HTERT RPE-1 (cell line): ENCODE results near the gene VGF.
"Not testable (repeated sequence)": the region's sequence is repeated elsewhere in the genome, so short reads cannot be mapped to it uniquely, and the experiment has no call there.

ENCODE experiments used
- in situ Hi-C: fragments of 300-500 bp; cut with MboI; formaldehyde crosslinking; loops from 4 replicates; pipeline ENCODE4 v1.14.3; 2020; ENCODE audit warnings: low sequenced_read_pairs

The VGF gene

DNA sequence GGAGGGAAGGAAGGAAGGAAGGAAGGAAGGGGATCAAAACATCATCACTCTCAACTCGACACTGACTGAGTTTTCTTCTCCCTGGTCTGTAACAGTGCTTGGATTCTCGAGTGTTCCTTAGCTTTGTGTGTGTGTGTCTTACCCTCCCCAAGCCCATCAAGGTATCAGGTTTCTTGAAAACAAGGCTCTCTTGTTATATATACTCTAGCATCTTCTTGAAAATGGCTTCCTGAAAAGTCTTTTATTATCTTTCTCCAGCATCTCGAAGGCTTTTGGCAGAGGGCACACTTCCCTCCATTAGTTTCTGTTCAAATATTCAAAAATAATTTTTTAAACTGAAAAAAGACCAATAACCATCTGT is 25.1 kb downstream of the VGF start:
- in situ Hi-C loops = no loop called here

DNA sequence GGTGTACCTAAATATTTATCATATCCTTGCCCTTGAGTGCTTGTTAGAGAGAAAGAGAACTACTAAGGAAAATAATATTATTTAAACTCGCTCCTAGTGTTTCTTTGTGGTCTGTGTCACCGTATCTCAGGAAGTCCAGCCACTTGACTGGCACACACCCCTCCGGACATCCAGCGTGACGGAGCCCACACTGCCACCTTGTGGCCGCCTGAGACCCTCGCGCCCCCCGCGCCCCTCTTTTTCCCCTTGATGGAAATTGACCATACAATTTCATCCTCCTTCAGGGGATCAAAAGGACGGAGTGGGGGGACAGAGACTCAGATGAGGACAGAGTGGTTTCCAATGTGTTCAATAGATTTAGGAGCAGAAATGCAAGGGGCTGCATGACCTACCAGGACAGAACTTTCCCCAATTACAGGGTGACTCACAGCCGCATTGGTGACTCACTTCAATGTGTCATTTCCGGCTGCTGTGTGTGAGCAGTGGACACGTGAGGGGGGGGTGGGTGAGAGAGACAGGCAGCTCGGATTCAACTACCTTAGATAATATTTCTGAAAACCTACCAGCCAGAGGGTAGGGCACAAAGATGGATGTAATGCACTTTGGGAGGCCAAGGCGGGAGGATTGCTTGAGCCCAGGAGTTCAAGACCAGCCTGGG is 27.0 kb downstream of the VGF start:
- in situ Hi-C loops = no loop called here

DNA sequence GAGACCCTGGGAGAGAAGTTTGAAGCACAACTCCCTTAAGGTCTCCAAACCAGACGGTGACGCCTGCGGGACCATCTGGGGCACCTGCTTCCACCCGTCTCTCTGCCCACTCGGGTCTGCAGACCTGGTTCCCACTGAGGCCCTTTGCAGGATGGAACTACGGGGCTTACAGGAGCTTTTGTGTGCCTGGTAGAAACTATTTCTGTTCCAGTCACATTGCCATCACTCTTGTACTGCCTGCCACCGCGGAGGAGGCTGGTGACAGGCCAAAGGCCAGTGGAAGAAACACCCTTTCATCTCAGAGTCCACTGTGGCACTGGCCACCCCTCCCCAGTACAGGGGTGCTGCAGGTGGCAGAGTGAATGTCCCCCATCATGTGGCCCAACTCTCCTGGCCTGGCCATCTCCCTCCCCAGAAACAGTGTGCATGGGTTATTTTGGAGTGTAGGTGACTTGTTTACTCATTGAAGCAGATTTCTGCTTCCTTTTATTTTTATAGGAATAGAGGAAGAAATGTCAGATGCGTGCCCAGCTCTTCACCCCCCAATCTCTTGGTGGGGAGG is 27.6 kb downstream of the VGF start:
- in situ Hi-C loops = no loop called here

DNA sequence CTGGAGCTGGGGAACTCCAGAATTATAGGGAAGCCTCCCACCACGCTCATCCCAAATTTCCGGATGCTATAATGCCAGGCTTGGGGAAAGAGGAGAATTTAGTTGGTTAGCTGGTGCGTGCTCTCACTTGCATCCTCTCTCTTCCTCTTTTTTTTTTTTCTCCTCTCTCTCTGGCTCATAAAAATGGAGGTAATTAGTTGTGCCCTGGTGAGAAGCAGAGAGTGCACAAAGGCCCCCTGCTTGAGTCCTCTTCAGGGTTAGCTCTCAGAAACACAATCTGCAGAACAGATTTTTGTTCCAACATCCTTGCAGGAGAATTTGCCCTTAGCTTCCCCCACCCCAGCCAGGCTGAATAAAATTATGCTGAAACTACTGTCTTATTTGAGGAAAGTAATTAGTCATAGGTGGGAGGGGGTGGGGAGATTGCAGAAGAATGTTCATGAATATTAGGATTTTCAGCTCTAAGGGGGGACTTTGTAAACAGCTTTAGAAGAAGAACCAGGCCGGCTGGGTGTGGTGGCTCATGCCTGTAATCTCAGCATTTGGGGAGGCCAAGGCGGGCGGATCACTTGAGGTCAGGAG is 30.9 kb downstream of the VGF start:
- in situ Hi-C loops = no loop called here

DNA sequence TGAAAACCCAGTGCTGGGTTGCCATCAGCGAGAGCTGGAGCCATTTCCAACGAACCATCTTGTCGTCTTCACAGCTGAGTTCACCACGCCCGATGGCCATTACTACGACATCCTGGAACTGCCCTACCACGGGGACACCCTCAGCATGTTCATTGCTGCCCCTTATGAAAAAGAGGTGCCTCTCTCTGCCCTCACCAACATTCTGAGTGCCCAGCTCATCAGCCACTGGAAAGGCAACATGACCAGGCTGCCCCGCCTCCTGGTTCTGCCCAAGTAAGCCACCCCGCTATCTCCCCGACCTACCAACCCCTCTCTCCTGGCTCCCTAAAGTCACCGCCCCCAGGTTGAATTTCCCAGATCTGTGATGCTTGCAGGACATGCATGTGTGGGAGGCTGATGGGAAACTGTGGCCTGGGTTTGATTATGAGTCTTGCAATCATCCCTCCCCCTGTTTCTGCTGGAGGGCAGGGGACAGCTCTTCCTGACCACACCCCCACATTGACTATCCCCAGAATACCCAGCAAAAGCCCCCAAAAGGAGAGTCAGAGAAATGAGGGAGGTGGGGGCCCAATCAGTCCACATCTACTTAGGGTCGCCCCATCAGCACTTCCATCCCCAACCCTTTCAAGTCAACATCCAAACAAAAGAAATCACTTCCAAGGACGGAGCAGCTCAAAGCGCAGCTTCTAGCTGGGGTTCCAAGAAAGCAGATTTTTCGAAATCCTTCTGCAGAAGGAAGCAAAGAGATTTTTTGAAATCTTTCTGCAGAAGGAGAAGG is 31.6 kb downstream of the VGF start:
- in situ Hi-C loops = no loop called here

DNA sequence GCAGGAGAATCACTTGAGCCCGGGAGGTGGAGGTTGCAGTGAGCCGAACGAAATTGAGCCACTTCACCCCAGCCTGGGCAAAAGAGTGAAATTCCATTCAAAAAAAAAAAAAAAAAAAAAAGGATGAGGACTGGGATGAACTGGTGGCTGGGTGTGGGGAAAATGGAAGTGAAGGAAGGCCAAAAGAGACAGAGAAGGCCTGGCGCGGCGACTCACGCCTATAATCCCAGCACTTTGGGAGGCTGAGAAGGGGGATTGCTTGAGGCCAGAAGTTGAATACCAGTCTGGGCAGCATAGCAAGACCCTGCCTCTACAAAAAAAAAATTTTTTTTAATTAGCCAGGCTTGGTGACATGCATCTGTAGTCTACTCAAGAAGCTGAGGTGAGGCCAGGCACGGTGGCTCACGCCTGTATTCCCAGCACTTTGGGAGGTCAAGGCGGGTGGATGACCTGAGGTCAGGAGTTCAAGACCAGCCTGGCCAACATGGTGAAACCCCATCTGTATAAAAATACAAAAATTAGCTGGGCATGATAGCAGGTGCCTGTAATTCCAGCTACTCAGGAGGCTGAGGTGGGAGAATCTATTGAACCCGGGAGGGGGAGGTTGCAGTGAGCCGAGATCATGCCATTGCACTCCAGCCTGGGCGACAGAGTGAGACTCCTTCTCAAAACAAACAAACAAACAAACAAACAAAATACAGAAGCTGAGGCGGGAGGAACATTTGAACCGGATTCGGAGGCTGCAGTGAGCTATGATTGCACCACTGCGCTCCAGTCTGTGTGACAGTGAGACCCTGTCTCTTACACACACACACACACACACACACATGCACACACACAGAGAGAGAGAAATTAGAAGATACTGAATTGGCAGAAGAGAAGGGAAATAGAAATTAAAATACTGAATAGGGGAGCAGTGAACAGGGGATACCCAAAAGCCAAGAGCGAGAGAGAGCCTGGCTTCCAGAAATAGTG is 32.5 kb downstream of the VGF start:
- in situ Hi-C loops = not testable (repeated sequence)

DNA sequence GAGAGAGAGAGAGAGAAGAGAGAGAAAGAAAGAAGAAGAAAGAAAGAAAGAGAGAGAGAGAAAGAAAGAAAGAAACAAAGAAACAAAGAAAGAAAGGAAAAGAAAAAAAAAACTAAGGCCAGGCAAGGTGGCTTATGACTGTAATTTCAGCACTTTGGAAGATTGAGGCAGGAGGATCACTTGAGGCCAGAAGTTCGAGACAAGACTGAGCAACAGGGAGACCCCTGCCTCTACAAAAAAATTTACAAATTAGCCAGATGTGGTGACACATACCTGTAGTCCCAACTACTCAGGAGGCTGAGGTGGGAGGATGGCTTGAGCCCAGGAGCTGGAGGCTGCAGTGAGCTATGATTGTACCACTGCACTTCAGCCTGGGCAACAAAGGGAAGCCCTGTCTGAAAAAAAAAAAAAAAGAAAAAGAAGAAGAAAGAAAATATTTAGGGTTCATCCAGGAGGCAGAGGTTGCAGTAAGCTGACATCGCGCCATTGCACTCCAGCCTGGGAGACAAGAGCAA is 35.7 kb downstream of the VGF start:
- in situ Hi-C loops = no loop called here

DNA sequence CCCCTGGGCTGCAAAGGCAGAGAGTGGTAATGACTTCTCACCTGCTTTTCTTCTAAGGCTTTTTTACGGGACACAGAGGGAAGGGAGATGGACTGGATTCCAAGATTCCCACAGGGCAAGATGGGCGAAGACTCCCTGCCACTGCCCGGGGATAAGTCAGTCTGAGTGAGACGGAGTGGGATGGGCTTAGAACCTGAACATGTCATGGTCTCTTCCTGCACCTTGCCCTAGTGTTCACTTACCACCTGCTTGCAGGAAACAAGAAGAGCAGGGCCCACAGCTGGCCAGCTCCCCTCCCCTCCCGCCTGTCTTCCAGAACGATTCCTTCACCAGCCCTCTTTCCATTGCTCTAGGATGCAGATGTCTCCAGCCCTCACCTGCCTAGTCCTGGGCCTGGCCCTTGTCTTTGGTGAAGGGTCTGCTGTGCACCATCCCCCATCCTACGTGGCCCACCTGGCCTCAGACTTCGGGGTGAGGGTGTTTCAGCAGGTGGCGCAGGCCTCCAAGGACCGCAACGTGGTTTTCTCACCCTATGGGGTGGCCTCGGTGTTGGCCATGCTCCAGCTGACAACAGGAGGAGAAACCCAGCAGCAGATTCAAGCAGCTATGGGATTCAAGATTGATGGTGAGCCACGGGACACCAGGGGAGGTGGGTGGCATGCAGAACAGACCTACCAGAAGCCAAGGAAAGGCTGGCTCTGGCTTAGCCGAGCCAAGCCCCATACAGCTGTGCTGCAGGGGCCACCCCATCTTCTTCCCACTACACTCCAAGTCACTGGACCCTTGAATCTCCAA is 37.1 kb downstream of the VGF start:
- in situ Hi-C loops = no loop called here

DNA sequence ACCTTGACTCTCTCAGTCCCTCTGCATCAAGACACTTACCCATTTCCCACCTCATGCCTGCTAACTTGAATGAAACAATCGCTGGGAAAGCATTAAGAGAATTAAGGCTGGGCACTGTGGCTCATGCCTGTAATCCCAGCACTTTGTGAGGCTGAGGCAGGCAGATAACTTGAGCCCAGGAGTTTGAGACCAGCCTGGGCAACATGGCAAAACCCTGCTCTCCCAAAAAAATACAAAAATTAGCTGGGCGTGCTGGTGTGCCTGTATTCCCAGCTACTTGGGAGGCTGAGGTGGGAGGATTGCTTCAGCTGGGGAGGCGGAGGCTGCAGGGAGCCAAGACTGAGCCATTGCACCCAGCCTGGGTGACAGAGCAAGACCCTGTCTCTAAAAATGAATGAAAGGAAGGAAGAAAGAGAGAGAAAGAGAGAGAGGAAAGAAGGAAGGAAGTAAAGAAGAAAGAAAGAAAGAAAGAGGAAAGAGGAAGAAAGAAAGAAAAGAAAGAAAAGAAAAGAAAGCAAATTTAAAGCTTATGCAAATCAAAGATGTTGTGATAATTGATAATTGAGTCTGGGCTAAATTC is 37.8 kb downstream of the VGF start:
- in situ Hi-C loops = no loop called here

DNA sequence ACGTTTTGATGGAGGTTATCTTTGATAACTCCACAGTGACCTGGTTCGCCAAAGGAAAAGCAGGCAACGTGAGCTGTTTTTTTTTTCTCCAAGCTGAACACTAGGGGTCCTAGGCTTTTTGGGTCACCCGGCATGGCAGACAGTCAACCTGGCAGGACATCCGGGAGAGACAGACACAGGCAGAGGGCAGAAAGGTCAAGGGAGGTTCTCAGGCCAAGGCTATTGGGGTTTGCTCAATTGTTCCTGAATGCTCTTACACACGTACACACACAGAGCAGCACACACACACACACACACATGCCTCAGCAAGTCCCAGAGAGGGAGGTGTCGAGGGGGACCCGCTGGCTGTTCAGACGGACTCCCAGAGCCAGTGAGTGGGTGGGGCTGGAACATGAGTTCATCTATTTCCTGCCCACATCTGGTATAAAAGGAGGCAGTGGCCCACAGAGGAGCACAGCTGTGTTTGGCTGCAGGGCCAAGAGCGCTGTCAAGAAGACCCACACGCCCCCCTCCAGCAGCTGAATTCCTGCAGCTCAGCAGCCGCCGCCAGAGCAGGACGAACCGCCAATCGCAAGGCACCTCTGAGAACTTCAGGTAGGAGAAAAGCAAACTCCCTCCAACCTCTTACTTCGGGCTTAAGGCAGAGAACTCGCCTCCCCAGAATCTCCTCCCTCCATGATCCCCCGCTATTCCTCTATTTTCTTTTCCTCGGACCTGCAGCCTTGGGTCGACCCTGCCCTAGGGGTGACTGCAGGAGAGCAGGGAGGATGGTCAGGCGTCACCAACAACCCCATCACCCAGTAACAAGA is 38.5 kb downstream of the VGF start, which contains the start of gene SERPINE1:
Gene SERPINE1 (plus strand): TSS at position 454 of the 809 bp plus-strand sequence. CDS start 1,290 bp downstream, outside the sequence.
- in situ Hi-C loops = no loop called here

DNA sequence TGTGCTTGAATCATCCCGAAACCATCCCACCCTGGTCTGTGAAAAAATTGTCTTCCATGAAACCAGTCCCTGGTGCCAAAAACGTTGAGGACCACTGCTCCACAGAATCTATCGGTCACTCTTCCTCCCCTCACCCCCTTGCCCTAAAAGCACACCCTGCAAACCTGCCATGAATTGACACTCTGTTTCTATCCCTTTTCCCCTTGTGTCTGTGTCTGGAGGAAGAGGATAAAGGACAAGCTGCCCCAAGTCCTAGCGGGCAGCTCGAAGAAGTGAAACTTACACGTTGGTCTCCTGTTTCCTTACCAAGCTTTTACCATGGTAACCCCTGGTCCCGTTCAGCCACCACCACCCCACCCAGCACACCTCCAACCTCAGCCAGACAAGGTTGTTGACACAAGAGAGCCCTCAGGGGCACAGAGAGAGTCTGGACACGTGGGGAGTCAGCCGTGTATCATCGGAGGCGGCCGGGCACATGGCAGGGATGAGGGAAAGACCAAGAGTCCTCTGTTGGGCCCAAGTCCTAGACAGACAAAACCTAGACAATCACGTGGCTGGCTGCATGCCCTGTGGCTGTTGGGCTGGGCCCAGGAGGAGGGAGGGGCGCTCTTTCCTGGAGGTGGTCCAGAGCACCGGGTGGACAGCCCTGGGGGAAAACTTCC is 39.2 kb downstream of the VGF start:
- in situ Hi-C loops = no loop called here

DNA sequence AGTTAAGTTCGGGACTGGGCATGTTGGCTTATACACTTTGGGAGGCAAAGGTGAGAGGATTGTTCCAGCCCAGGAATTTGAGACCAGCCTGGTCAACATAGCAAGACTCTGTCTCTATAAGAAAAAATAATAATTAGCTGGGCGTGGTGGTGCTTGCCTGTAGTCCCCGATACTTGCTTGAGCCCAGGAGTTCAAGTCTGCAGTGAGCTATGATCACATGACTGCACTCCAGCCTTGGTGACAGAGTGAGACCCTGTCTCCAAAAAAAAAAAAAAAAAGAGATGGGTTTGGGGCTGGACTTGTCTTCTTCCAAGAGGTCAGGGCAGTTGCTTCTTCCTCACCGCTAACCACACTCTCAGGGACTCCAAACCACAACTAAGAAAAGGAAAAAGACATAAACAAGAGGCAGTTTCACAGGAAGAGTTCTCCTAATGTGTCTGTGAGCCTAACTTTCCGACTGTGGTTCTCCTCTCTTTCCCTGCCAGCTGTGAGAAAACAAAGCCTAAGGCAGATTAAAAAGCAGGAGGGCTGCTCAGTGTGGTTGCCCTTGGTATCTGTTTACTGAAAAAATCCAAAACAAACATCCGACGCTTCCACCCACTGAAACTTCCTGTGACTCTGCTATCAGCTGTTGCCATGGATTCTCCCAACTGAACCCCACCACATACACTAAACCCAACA is 40.9 kb downstream of the VGF start:
- in situ Hi-C loops = no loop called here

DNA sequence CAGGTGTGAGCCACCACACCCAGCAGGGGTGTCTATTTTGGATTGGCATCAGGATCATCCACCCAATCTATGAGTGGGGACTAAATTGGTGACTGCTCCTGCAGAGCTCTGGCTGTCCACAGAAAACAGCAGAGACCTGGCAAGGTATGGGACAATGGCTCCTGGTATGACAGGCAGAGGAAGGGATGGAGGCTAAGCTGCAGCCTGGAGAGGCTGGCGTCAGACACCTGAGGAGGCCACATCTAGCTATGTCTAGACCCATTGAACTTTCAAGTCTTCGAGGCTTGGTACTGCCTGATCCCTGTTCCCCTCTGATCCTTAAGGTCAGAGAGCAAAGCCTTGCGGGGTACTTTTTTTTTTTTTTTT is 41.7 kb downstream of the VGF start:
- in situ Hi-C loops = no loop called here

DNA sequence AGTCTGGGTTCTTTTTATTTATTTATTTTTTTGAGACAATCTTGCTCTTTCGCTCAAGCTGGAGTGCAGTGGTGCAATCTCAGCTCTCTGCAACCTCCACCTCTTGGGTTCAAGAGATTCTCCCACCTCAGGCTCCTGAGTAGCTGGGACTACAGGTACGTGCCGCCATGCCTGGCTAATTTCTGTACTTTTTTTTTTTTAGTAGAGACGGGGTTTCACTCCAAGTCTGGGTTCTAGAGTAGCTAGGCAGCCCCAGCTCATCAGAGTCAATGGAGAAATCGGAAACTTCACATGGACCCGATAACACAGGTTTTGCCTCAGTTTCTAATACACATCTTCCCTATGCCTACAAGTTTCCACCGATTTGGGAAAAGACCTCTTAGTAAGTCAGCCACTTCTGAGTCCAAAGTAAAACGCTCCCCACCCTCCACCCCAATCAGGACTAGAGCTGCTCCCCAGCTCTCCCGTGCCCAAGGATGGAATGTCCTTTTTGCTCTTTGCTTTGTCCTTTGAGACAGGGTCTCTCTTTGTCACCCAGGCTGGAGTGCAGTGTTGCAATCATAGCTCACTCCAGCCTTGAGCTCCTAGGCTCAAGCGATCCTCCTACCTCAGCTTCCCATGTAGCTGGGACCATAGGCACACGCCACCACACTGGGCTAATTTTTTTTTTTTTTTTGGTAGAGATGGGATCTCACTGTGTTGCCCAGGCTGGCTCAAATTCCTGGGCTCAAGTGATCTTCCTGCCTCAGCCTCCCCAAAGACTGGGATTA is 42.3 kb downstream of the VGF start:
- in situ Hi-C loops = no loop called here

DNA sequence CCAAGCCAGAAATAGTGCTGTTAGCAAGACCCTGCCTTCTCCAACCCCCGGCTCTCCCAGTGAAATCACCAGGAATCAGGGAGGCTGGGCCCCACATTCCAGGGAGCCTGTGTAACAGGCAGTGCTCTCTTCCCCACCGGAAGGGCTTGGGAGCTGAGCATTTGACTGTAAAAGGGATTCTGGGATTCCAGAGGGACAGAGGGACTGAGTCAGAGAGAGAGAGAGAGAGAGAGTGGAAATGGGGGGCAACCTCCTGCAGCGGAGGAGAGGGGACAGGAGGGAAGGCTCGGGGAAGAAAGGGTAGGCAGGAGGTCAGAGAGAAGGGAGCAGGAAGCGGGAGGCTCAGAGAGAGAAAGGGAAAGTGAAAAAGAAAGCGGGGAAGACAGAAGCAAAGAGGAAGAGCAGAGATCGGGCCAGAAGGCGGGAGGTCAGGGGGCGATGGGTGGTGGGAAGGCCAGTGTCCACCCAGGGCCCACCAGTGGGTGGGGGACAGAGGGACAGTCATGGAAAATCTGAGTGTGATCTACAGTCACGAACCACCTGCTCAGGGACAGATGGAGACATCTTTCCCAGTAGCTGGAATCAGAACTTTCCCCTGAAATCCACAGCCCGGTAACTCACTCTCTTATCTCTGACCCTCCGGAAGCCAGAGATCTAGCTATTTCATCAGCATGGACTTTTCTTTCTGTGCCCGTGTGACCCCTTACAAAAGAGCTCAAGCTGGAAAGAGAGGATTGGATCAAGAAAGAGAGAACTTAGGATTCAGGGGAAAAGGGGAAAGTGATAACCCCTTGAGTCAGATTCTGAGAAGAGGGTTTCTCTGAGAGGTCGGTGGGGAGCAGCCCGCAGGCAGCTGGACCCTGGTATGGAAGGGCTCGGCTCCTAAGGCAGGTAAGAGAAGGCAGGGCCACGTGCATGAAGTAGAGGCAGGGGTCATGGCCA is 43.1 kb downstream of the VGF start:
- in situ Hi-C loops = no loop called here

DNA sequence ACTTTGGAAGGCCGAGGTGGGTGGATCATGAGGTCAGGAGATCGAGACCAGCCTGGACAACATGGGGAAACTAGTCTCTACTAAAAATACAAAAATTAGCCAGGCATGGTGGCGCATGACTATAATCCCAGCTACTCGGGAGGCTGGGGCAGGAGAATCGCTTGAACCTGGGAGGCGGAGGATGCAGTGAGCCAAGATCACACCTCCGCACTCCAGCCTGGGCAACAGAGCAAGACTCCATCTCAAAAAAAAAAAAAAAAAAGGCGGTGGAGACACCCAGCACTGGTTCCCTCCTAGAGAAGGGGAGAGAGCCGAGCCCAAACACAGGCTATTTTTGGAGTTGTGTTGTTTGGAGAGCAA is 43.8 kb downstream of the VGF start:
- in situ Hi-C loops = not testable (repeated sequence)
